Colonic mucosa (tissue), 4 donors: ENCODE measurements around the gene SF3B6. TPM values are rescaled to one million over a fixed set of nuclear protein-coding genes. Genes with fewer than 3 reads are reported as not detected.

Experiments
- DNase-seq: peaks from one replicate; pipeline ENCODE4 v3.0.0-alpha.2; 2020
- H3K27ac ChIP-seq: fragments of 200-600 bp; one replicate; pipeline ENCODE4 v1.8.0; 2021
- H3K27me3 ChIP-seq: fragments of 200-600 bp; one replicate; pipeline ENCODE4 v1.8.0; 2021
- H3K36me3 ChIP-seq: fragments of 200-600 bp; one replicate; pipeline ENCODE4 v1.8.0; 2021
- H3K4me1 ChIP-seq: fragments of 200-600 bp; one replicate; pipeline ENCODE4 v1.8.0; 2021; ENCODE audit warnings: mild to moderate bottlenecking
- H3K4me3 ChIP-seq: fragments of 200-600 bp; one replicate; pipeline ENCODE4 v1.8.0; 2021
- H3K9ac ChIP-seq, 2 donors: one replicate each; pipeline ENCODE4 v1.7.0; 2013; ENCODE audit warnings: control low read depth in 2 of 2, low read depth in 2 of 2, low read length in 2 of 2
- H3K9me3 ChIP-seq: fragments of 200-600 bp; one replicate; pipeline ENCODE4 v1.8.0; 2021
- intact Hi-C: fragments of 100-400 bp; cut with DNase I; formaldehyde crosslinking; loops from one replicate; pipeline ENCODE4 v1.14.1; 2022
- total RNA-seq, 2 donors: library from RNA; stranded (reverse); fragmentation: NEBNext Ultra II Directional in 1 of 2; extraction: Animal tissue kit (Norgen Biotek cat#: 25700) in 1 of 2; gene quantifications; one replicate each; pipeline ENCODE4 v1.2.1, GENCODE V29; 2021
- TF ChIP-seq, protein P1 (sequence below): fragments of 200-600 bp; IDR thresholded peaks from one replicate; pipeline ENCODE4 v1.8.0; 2022; ENCODE audit warnings: antibody characterized with exemption, mild to moderate bottlenecking
- donor health status: healthy.
- donor health status: DM: no; HTN: no; CAD: no.
- donor health status: DM: no; HTN: no; CAD: no.

Gene SF3B6
- total RNA-seq, 2 donors from 2014 or later = 86.9 to 90.1 TPM

DNA sequence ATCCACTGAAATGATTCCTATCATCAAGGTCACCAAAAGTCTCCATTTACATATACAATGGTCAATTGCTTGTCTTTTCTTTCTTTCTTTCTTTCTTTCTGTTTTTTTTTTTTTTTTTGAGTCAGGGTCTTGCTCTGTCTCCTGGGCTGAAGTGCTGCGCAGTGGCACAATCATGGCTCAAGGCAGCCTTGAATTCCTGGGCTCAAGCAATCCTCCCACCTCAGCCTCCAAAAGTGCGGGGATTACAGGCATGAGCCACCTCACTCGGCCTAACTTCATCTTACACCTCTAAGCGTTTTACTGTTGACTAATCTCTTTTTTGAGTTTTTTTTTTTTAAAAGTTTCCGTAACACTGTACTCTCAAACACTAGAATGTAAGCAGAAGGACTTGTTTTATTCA, 867 bp downstream of the SF3B6 start:
- intact Hi-C loops = no loop called here
- Histone ChIP-seq H3K27me3 (no peaks in the 10 kb centered on the region), H3K4me1 (peaks cover 4% of the 10 kb centered on the region), H3K9ac (peak overlapping the region in 1 of 2 donors; percentile 97), H3K9me3 (no peaks in the 10 kb centered on the region), H3K4me3 (peak overlapping the region; percentile 48), H3K36me3 (no peaks in the 10 kb centered on the region), H3K27ac (no peak overlapping the region)
- TF ChIP-seq, protein P1, sequence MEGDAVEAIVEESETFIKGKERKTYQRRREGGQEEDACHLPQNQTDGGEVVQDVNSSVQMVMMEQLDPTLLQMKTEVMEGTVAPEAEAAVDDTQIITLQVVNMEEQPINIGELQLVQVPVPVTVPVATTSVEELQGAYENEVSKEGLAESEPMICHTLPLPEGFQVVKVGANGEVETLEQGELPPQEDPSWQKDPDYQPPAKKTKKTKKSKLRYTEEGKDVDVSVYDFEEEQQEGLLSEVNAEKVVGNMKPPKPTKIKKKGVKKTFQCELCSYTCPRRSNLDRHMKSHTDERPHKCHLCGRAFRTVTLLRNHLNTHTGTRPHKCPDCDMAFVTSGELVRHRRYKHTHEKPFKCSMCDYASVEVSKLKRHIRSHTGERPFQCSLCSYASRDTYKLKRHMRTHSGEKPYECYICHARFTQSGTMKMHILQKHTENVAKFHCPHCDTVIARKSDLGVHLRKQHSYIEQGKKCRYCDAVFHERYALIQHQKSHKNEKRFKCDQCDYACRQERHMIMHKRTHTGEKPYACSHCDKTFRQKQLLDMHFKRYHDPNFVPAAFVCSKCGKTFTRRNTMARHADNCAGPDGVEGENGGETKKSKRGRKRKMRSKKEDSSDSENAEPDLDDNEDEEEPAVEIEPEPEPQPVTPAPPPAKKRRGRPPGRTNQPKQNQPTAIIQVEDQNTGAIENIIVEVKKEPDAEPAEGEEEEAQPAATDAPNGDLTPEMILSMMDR = no peak
- DNase-seq = no peak

DNA sequence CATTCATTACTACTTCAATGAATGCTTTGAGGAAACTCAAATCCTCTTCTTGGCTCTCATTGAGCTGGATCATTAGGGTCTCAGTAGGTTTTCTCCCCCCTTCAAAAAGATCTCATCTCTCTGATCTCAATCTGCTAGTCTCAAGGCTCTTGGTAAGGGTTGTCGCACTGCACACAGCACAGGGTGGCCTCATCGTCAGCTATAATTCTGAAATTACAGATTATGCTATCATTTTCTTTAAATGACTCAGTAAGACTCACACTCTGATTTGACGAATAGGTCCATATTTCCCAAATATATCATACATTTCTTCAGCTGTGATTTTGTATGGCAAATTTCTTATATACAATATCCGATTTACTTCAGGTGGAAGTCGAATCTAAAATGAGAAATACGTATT, 2.3 kb downstream of the SF3B6 start:
- DNase-seq = no peak
- H3K27ac ChIP-seq = no peak overlapping the region
- peaks cover 4% of the 10 kb centered on the region for H3K4me1 ChIP-seq
- H3K9ac ChIP-seq = no peak overlapping the region
- H3K27me3 ChIP-seq = no peaks in the 10 kb centered on the region
- TF ChIP-seq, protein P1 = no peak
- H3K4me3 ChIP-seq = no peak overlapping the region
- no peaks in the 10 kb centered on the region for H3K36me3 ChIP-seq
- no peaks in the 10 kb centered on the region for H3K9me3 ChIP-seq
- intact Hi-C loops = no loop called here

DNA sequence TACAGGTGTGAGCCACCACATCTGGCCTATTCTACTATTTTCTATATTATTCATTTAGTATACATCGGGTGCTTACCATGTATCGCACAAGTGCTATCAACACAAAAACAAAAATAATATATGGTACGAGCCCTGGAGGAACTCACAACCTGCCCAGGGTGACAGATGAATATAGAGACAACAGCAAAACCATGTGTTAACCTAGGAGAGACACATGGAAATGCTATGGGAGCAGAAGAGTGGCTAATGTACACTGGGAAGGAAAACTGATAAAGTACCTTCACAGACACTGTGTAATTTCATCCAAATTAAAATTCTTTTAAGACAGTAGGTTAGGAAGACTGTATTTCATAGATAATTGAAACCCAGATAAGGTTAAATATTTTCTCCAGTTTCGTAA, 3.9 kb downstream of the SF3B6 start:
- intact Hi-C loops = no loop called here
- H3K27me3 ChIP-seq = no peaks in the 10 kb centered on the region
- TF ChIP-seq, protein P1 = no peak
- H3K4me3 ChIP-seq = no peak overlapping the region
- H3K4me1 ChIP-seq = peaks cover 4% of the 10 kb centered on the region
- peaks cover 4% of the 10 kb centered on the region for H3K36me3 ChIP-seq
- H3K9ac ChIP-seq = no peak overlapping the region
- DNase-seq = no peak
- no peak overlapping the region for H3K27ac ChIP-seq
- H3K9me3 ChIP-seq = no peaks in the 10 kb centered on the region

DNA sequence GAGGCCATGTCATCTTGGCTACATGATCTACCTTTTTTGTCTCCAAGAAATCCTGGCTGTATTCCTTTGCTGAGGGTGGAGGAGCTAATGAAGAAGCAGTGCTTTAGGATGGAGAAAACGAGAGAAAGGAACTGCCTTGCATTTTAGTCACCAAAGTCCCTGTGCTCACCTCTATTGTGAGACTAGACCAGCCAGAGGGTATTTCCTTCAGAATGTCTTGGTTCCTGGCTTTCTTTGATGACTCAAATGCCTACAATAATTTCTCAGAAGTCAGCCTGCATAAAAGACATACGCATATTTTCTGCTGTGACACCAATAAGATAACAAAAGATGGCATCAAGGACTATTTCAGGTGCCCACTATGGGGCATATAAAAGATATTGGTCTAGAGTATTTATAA, 10.8 kb downstream of the SF3B6 start:
- H3K4me1 ChIP-seq = no peaks in the 10 kb centered on the region
- peaks cover 7% of the 10 kb centered on the region for H3K36me3 ChIP-seq
- no peaks in the 10 kb centered on the region for H3K9me3 ChIP-seq
- no peak overlapping the region for H3K4me3 ChIP-seq
- TF ChIP-seq, protein P1 = no peak
- no peak overlapping the region for H3K27ac ChIP-seq
- no peaks in the 10 kb centered on the region for H3K27me3 ChIP-seq
- intact Hi-C loops = no loop called here
- no peak for DNase-seq
- H3K9ac ChIP-seq = no peak overlapping the region

- H3K27me3 ChIP-seq = no peaks in the 10 kb centered on the region
- no peaks in the 10 kb centered on the region for H3K4me1 ChIP-seq
- H3K9me3 ChIP-seq = no peaks in the 10 kb centered on the region
- no peak overlapping the region for H3K4me3 ChIP-seq
- H3K27ac ChIP-seq = no peak overlapping the region
- H3K9ac ChIP-seq = no peak overlapping the region
- H3K36me3 ChIP-seq = no peaks in the 10 kb centered on the region
- intact Hi-C loops = no loop called here
- TF ChIP-seq, protein P1 = no peak
- no peak for DNase-seq
Observed at GRCh38 chr2:24058564-24059271, 17.4 kb downstream of the SF3B6 start.
